Ovary (tissue), 3 donors: ENCODE measurements around the gene AHRR.

ENCODE experiments used
- CTCF ChIP-seq, 3 donors: fragments of 450-650 bp in 2 of 3; fragments of 200-600 bp in 1 of 3; IDR thresholded peaks; one replicate each; pipeline versions ENCODE4 v1.5.1 to v1.8.0; 2016 to 2022; ENCODE audit warnings: antibody characterized with exemption in 3 of 3, mild to moderate bottlenecking in 1 of 3
- EP300 ChIP-seq: sonication (generic); formaldehyde crosslinking; IDR thresholded peaks from one replicate; pipeline ENCODE4 v1.6.1; 2017; ENCODE audit warnings: antibody characterized with exemption
- POLR2A ChIP-seq: fragments of 450-650 bp; IDR thresholded peaks from one replicate; pipeline ENCODE4 v1.6.1; 2017; ENCODE audit warnings: antibody characterized with exemption, mild to moderate bottlenecking, moderate library complexity
- donor health status: DM: no; HTN: no; CAD: no.

GRCh38 chr5:395921-396530 is 74.5 kb downstream of the AHRR start:
- TF ChIP-seq CTCF (IDR thresholded peaks at IDR 0.05) (no peak), POLR2A (no peak), EP300 (no peak)
